Peyer's patch (tissue), 4 donors: ENCODE measurements around the gene NTPCR.

Experiments
- POLR2A ChIP-seq, 2 donors: fragments of 450-650 bp; IDR thresholded peaks; one replicate each; pipeline ENCODE4 v1.5.1; 2017; ENCODE audit warnings: antibody characterized with exemption in 2 of 2, mild to moderate bottlenecking in 2 of 2, moderate library complexity in 2 of 2
- TF ChIP-seq, protein P1 (sequence below), 6 experiments: fragments of 450-650 bp in 4 of 6; fragments of 200-600 bp in 2 of 6; sonication (generic) in 1 of 6; IDR thresholded peaks; one replicate each; pipeline ENCODE4 v1.5.1; 2017 to 2019; ENCODE audit warnings: antibody characterized with exemption in 6 of 6, mild to moderate bottlenecking in 3 of 6, moderate library complexity in 1 of 6

DNA sequence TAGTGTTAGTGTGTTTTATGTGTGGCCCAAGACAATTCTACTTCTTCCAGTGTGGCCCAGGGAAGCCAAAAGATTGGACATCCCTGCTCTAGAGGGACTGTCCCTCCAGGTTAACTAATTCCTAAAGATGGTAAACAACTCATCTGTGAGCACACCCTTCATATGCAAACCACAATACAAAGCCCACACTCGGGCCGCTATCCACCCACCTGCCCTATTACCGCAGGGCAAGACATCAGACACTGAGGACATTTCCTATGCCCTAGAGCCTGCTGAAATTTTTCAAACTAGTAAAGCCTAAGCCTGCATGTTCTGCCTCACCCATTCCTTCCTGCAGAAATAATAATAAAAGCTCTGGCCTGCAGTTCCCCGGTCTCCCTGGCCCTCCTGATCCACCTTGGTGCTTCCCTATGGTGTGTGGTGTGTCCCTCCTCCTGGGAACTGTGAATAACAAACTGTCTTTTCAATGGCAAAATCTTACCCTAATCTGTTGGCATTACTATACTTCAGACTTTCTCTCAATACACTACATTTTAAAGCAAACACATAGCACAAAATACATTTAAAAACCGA, 39.3 kb upstream of the NTPCR start:
- TF ChIP-seq, protein P1, sequence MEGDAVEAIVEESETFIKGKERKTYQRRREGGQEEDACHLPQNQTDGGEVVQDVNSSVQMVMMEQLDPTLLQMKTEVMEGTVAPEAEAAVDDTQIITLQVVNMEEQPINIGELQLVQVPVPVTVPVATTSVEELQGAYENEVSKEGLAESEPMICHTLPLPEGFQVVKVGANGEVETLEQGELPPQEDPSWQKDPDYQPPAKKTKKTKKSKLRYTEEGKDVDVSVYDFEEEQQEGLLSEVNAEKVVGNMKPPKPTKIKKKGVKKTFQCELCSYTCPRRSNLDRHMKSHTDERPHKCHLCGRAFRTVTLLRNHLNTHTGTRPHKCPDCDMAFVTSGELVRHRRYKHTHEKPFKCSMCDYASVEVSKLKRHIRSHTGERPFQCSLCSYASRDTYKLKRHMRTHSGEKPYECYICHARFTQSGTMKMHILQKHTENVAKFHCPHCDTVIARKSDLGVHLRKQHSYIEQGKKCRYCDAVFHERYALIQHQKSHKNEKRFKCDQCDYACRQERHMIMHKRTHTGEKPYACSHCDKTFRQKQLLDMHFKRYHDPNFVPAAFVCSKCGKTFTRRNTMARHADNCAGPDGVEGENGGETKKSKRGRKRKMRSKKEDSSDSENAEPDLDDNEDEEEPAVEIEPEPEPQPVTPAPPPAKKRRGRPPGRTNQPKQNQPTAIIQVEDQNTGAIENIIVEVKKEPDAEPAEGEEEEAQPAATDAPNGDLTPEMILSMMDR (IDR thresholded peaks at IDR 0.05): no peak
- TF ChIP-seq POLR2A (IDR thresholded peaks at IDR 0.05): no peak
